H9 (cell line): Measurements from ENCODE around the gene HIBCH. TPM values are rescaled to one million over a fixed set of nuclear protein-coding genes. Genes with fewer than 3 reads are reported as not detected.
A peak's percentile ranks its signal among the peaks of the same experiment; 100 is the strongest.
"Not testable (repeated sequence)": the region's sequence is repeated elsewhere in the genome, so short reads cannot be mapped to it uniquely, and the experiment has no call there.

Experiments used
- DNase-seq: peaks from one replicate; pipeline ENCODE4 v3.0.0-alpha.2; 2017
- H2AFZ ChIP-seq: one replicate; pipeline ENCODE4 v1.6.1; 2013; ENCODE audit warnings: mild to moderate bottlenecking, low read length, control low read depth, moderate library complexity
- H2AK5ac ChIP-seq: 2 replicates; pipeline ENCODE4 v1.6.1; 2013; ENCODE audit warnings: low read length, control low read depth, mixed read lengths; ENCODE audit not compliant: insufficient read length
- H2BK120ac ChIP-seq: one replicate; pipeline ENCODE4 v1.6.1; 2013; ENCODE audit warnings: low read depth, mild to moderate bottlenecking, low read length, control low read depth, inconsistent platforms; ENCODE audit not compliant: poor library complexity, severe bottlenecking
- H2BK12ac ChIP-seq: 2 replicates; pipeline ENCODE4 v1.6.1; 2013; ENCODE audit warnings: low read length, control low read depth, mixed read lengths, low read depth; ENCODE audit not compliant: insufficient read length
- H2BK15ac ChIP-seq: 2 replicates; pipeline ENCODE4 v1.6.1; 2013; ENCODE audit warnings: low read depth, low read length, control low read depth
- H2BK20ac ChIP-seq: one replicate; pipeline ENCODE4 v1.6.1; 2013; ENCODE audit warnings: low read depth, mild to moderate bottlenecking, low read length, control low read depth, inconsistent platforms; ENCODE audit not compliant: poor library complexity, severe bottlenecking
- H2BK5ac ChIP-seq: 2 replicates; pipeline ENCODE4 v1.6.1; 2013; ENCODE audit warnings: low read length, control low read depth, mixed read lengths; ENCODE audit not compliant: insufficient read length
- H3K14ac ChIP-seq: 2 replicates; pipeline ENCODE4 v1.6.1; 2013; ENCODE audit warnings: low read length, control low read depth; ENCODE audit not compliant: insufficient read depth
- H3K18ac ChIP-seq: 2 replicates; pipeline ENCODE4 v1.6.1; 2013; ENCODE audit warnings: low read depth, mild to moderate bottlenecking, mixed read lengths, low read length, control low read depth; ENCODE audit not compliant: insufficient read length
- H3K23ac ChIP-seq: 2 replicates; pipeline ENCODE4 v1.6.1; 2013; ENCODE audit warnings: low read length, control low read depth, mixed read lengths, low read depth; ENCODE audit not compliant: insufficient read length
- H3K23me2 ChIP-seq: 2 replicates; pipeline ENCODE4 v1.6.1; 2013; ENCODE audit warnings: low read depth, mild to moderate bottlenecking, mixed read lengths, low read length, control low read depth; ENCODE audit not compliant: insufficient read length, poor library complexity, severe bottlenecking
- H3K27ac ChIP-seq: 2 replicates; pipeline ENCODE4 v1.5.1; 2013; ENCODE audit warnings: low read length, control low read depth, mixed read lengths, low read depth; ENCODE audit not compliant: insufficient read length
- H3K27me3 ChIP-seq: 2 replicates; pipeline ENCODE4 v1.6.1; 2013; ENCODE audit warnings: low read length, control low read depth, inconsistent platforms; ENCODE audit not compliant: insufficient read depth
- H3K4ac ChIP-seq: 2 replicates; pipeline ENCODE4 v1.6.1; 2013; ENCODE audit warnings: low read depth, mild to moderate bottlenecking, control low read depth, inconsistent platforms, low read length, moderate library complexity
- H3K4me1 ChIP-seq: 2 replicates; pipeline ENCODE4 v1.6.1; 2013; ENCODE audit warnings: low read length, control low read depth, inconsistent platforms; ENCODE audit not compliant: insufficient read depth
- H3K4me2 ChIP-seq: 2 replicates; pipeline ENCODE4 v1.6.1; 2013; ENCODE audit warnings: low read length, control low read depth, mixed read lengths; ENCODE audit not compliant: insufficient read length, insufficient read depth
- H3K56ac ChIP-seq: 2 replicates; pipeline ENCODE4 v1.6.1; 2013; ENCODE audit warnings: low read depth, mild to moderate bottlenecking, mixed read lengths, low read length, control low read depth; ENCODE audit not compliant: insufficient read length
- H3K79me1 ChIP-seq: 2 replicates; pipeline ENCODE4 v1.6.1; 2013; ENCODE audit warnings: low read depth, mild to moderate bottlenecking, moderate library complexity, low read length, control low read depth, inconsistent platforms; ENCODE audit not compliant: insufficient read depth, poor library complexity, severe bottlenecking
- H3K79me2 ChIP-seq: 2 replicates; pipeline ENCODE4 v1.6.1; 2013; ENCODE audit warnings: low read length, control low read depth, inconsistent platforms; ENCODE audit not compliant: insufficient read depth
- H3K9ac ChIP-seq: 2 replicates; pipeline ENCODE4 v1.6.1; 2013; ENCODE audit warnings: low read length, control low read depth, mixed read lengths; ENCODE audit not compliant: insufficient read length; ENCODE audit errors: extremely low read depth
- H3K9me3 ChIP-seq: one replicate; pipeline ENCODE4 v1.6.1; 2013; ENCODE audit warnings: low read depth, low read length, inconsistent platforms; ENCODE audit not compliant: control insufficient read depth
- H3T11ph ChIP-seq: one replicate; pipeline ENCODE4 v1.6.1; 2013; ENCODE audit warnings: mild to moderate bottlenecking, low read length, control low read depth, inconsistent platforms
- H4K20me1 ChIP-seq: one replicate; pipeline ENCODE4 v1.6.1; 2013; ENCODE audit not compliant: control insufficient read depth, insufficient read length, insufficient read depth
- H4K5ac ChIP-seq: 2 replicates; pipeline ENCODE4 v1.6.1; 2013; ENCODE audit warnings: low read depth, mild to moderate bottlenecking, mixed read lengths, low read length, control low read depth; ENCODE audit not compliant: insufficient read length
- H4K8ac ChIP-seq: replicated peaks from 2 replicates; pipeline ENCODE4 v1.6.1; 2013; ENCODE audit warnings: low read length, control low read depth, mixed read lengths, low read depth; ENCODE audit not compliant: insufficient read length
- H4K91ac ChIP-seq: 2 replicates; pipeline ENCODE4 v1.6.1; 2013; ENCODE audit warnings: low read depth, mild to moderate bottlenecking, moderate library complexity, mixed read lengths, low read length, control low read depth; ENCODE audit not compliant: insufficient read length
- H3K27ac Mint-ChIP-seq, 3 experiments: 2 replicates in 2 of 3; 3 replicates in 1 of 3; pipeline ENCODE4 v1.8.0; 2020 to 2021; ENCODE audit warnings: mixed read lengths in 3 of 3, mild to moderate bottlenecking in 1 of 3, moderate library complexity in 1 of 3
- H3K27me3 Mint-ChIP-seq: 2 replicates; pipeline ENCODE4 v1.8.0; 2021; ENCODE audit warnings: low read depth, mild to moderate bottlenecking, moderate library complexity, mixed read lengths
- H3K36me3 Mint-ChIP-seq, 3 experiments: 2 replicates in 2 of 3; 3 replicates in 1 of 3; pipeline ENCODE4 v1.8.0; 2020 to 2021; ENCODE audit warnings: low read depth in 3 of 3, mixed read lengths in 3 of 3; ENCODE audit not compliant: insufficient read depth in 1 of 3
- H3K4me1 Mint-ChIP-seq, 2 experiments: 2 replicates each; pipeline ENCODE4 v1.8.0; 2020; ENCODE audit warnings: mixed read lengths in 2 of 2
- H3K4me3 Mint-ChIP-seq, 2 experiments: 2 replicates in 1 of 2; 3 replicates in 1 of 2; pipeline ENCODE4 v1.8.0; 2020 to 2021; ENCODE audit warnings: mild to moderate bottlenecking in 2 of 2, mixed read lengths in 2 of 2, moderate library complexity in 1 of 2
- H3K9me3 Mint-ChIP-seq, 2 experiments: 2 replicates in 1 of 2; 3 replicates in 1 of 2; pipeline ENCODE4 v1.8.0; 2020; ENCODE audit warnings: mild to moderate bottlenecking in 2 of 2, mixed read lengths in 2 of 2, moderate library complexity in 1 of 2
- CTCF ChIP-seq: fragments of 200-600 bp; sonication (generic); conservative IDR thresholded peaks from 3 replicates; pipeline ENCODE4 v1.8.0; 2021; ENCODE audit warnings: antibody characterized with exemption, mild to moderate bottlenecking
- WGBS: extraction: QIAGEN DNeasy Blood & Tissue Kit; methylation state at CpG from one replicate; pipeline ENCODE4 v1.1.7; 2013; ENCODE audit warnings: missing lambda C conversion rate, low lambda C conversion rate, mixed read lengths; ENCODE audit not compliant: insufficient read length; ENCODE audit errors: extremely low coverage; 5-methylcytosine and 5-hydroxymethylcytosine counted together
- total RNA-seq: library from RNA; stranded (reverse); gene quantifications from 2 replicates; pipeline ENCODE4 v1.2.1, GENCODE V29; 2021

HIBCH gene
- total RNA-seq, 1 experiment from 2014 or later = 28.0 TPM

GRCh38 chr2:190158798-190159434, 160.7 kb downstream of the HIBCH start:
- Histone ChIP-seq H2AK5ac (no peak overlapping the region), H3K27me3 (no peaks in the 10 kb centered on the region), H2BK5ac (no peak overlapping the region), H3K79me2 (no peaks in the 10 kb centered on the region), H4K5ac (no peak overlapping the region), H3K56ac (no peak overlapping the region), H4K20me1 (no peaks in the 10 kb centered on the region), H2BK120ac (no peak overlapping the region), H3K4me1 (no peaks in the 10 kb centered on the region), H3K14ac (no peak overlapping the region), H3K79me1 (no peaks in the 10 kb centered on the region), H3K23me2 (no peaks in the 10 kb centered on the region), H3K27ac (no peak overlapping the region), H3T11ph (no peak overlapping the region), H3K23ac (no peak overlapping the region), H3K18ac (no peak overlapping the region), H2BK20ac (no peak overlapping the region), H2BK15ac (no peak overlapping the region), H4K8ac (no peak overlapping the region), H3K4me2 (no peak overlapping the region), H3K9ac (no peak overlapping the region), H2AFZ (no peak overlapping the region), H4K91ac (no peak overlapping the region), H3K4ac (no peak overlapping the region), H3K9me3 (no peaks in the 10 kb centered on the region), H2BK12ac (no peak overlapping the region)
- H3K36me3 Mint-ChIP-seq = no peaks in the 10 kb centered on the region
- no peaks in the 10 kb centered on the region for H3K27me3 Mint-ChIP-seq
- DNase-seq = no peak
- no peaks in the 10 kb centered on the region for H3K9me3 Mint-ChIP-seq
- no peak overlapping the region for H3K4me3 Mint-ChIP-seq
- peak overlapping the region in 2 of 3 experiments; percentile 38 to 52; a peak in 2 of 7 replicates for H3K27ac Mint-ChIP-seq
- WGBS = no CpG with 5 or more reads among the region's 3 CpGs
- no peak for TF ChIP-seq CTCF
- peaks cover 9 to 10% of the 10 kb centered on the region in 2 experiments for H3K4me1 Mint-ChIP-seq

GRCh38 chr2:190157613-190158528, 161.8 kb downstream of the HIBCH start:
- H2BK120ac ChIP-seq, H3K36me3 Mint-ChIP-seq, H3K4me1 ChIP-seq, H3K4me3 Mint-ChIP-seq, H4K20me1 ChIP-seq, H3K23me2 ChIP-seq, H2AFZ ChIP-seq, H2BK5ac ChIP-seq, H2BK15ac ChIP-seq, H3K79me1 ChIP-seq, H3K56ac ChIP-seq, H2BK20ac ChIP-seq, H3K14ac ChIP-seq, H3T11ph ChIP-seq, H4K5ac ChIP-seq, H2BK12ac ChIP-seq, H3K23ac ChIP-seq, H3K4me2 ChIP-seq, H3K4ac ChIP-seq, H2AK5ac ChIP-seq, H3K18ac ChIP-seq, H4K8ac ChIP-seq, H3K27me3 ChIP-seq, H3K27ac ChIP-seq, H3K27me3 Mint-ChIP-seq, H3K9me3 ChIP-seq, H3K9ac ChIP-seq, H3K9me3 Mint-ChIP-seq, H3K79me2 ChIP-seq, H4K91ac ChIP-seq, DNase-seq: not testable (repeated sequence)
- no CpG with 5 or more reads among the region's 10 CpGs for WGBS
- H3K4me1 Mint-ChIP-seq = peaks cover 9 to 10% of the 10 kb centered on the region in 2 experiments
- peak overlapping the region in 1 of 3 experiments; percentile 73; a peak in 2 of 7 replicates for H3K27ac Mint-ChIP-seq
